Measurements from ENCODE around the gene E2F6. TPM values are rescaled to one million over a fixed set of nuclear protein-coding genes. Genes with fewer than 3 reads are reported as not detected.

Gene E2F6
- total and polyA plus RNA-seq, 2 of the 8 experiments (the other 6 are each of a cell fraction or from before 2014, with no cell fraction given) = 8.3 to 14.9 TPM

DNA sequence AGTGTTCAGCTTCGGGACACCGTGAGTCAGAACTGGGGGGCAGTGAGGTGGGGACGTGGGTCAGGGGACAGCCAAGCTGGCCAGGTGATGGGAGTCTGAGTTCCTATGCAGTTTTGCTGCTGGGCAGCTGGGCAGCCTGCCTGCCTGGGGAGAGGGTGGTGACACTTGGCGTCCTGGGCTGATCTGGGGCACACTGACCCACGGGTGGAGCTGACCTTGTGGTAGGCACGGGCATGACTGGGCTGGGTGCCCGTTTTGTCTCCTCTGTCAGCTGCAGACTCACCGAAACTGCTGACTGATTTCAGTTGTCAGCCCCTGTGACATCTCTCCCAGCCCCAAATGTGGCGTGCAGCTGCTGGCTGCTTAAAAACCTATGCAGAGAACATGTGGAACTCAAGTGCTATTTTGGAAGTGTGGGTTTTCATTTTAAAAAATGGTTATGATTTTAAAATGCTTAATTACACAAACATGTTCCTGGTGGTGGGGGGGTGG, 32.6 kb upstream of the E2F6 start:
- Histone ChIP-seq H3K36me3 (ENCODE audit: control insufficient read depth in 2 of 4, insufficient read depth in 4 of 4, low read length in 3 of 4) (no peaks in the 10 kb centered on the region), H2BK15ac (ENCODE audit: low read length) (no peak overlapping the region), H2AFZ (ENCODE audit: low read length) (no peak overlapping the region), H3K4me2 (ENCODE audit: insufficient read depth in 1 of 2, low read depth in 2 of 2, low read length in 2 of 2) (no peak overlapping the region), H3K4me1 (replicated peaks in 1 of 4; ENCODE audit: control insufficient read depth in 3 of 4, insufficient read depth in 4 of 4, low read length in 3 of 4) (peaks cover 5 to 18% (median 10%) of the 10 kb centered on the region in 4 experiments), H3K18ac (ENCODE audit: extremely low read depth, low read length) (no peak overlapping the region), H4K5ac (ENCODE audit: insufficient read length, low read depth, low read length) (no peak overlapping the region), H3K23ac (ENCODE audit: insufficient read length) (no peak overlapping the region), H3K4me3 (ENCODE audit: extremely low read depth in 1 of 4, insufficient read depth in 2 of 4, low read depth in 3 of 4, low read length in 4 of 4) (no peak overlapping the region), H3K14ac (ENCODE audit: insufficient read length) (no peak overlapping the region), H3K27ac (ENCODE audit: low read depth, low read length) (no peak overlapping the region), H2BK20ac (ENCODE audit: low read length) (no peak overlapping the region; the same call in 1 of the 2 replicates), H3K9me3 (ENCODE audit: insufficient read depth in 2 of 2, low read depth in 1 of 2, low read length in 1 of 2) (0 out of 4 replicates have a peak, but pooled peaks cover 0 to 7% of the 10 kb centered on the region in 2 experiments), H2BK12ac (ENCODE audit: low read depth, low read length) (peak overlapping the region; percentile 86; the same call in 1 of the 2 replicates), H3K27me3 (replicated peaks in 1 of 4; ENCODE audit: control insufficient read depth in 3 of 4, extremely low read depth in 1 of 4, insufficient read depth in 3 of 4, low read length in 3 of 4) (no peaks in the 10 kb centered on the region), H2BK5ac (ENCODE audit: low read depth, low read length) (no peak overlapping the region), H3K9ac (replicated peaks in 1 of 4; ENCODE audit: extremely low read depth in 1 of 4, low read depth in 3 of 4, low read length in 3 of 4) (no peak overlapping the region; a peak in 1 of 7 replicates), H4K91ac (replicated peaks; ENCODE audit: insufficient read length, low read length) (peak overlapping the region; percentile 35), H3K4ac (replicated peaks; ENCODE audit: insufficient read length, low read depth, low read length) (no peak overlapping the region), H4K20me1 (replicated peaks in 1 of 2; ENCODE audit: control insufficient read depth in 1 of 2, insufficient read depth in 2 of 2, low read length in 2 of 2) (peaks cover 0 to 11% of the 10 kb centered on the region in 2 experiments), H4K8ac (ENCODE audit: extremely low read depth, insufficient read depth, low read length) (no peak overlapping the region), H3K79me2 (ENCODE audit: control insufficient read depth in 1 of 2, insufficient read depth in 2 of 2, low read length in 2 of 2) (peaks cover 3 to 58% of the 10 kb centered on the region in 2 experiments; a peak in 3 of 4 replicates), H3K23me2 (ENCODE audit: low read depth, low read length) (no peaks in the 10 kb centered on the region), H2BK120ac (replicated peaks; ENCODE audit: low read depth, low read length) (no peak overlapping the region), H3K56ac (replicated peaks; ENCODE audit: insufficient read length, low read depth, low read length) (no peak overlapping the region), H2AK5ac (ENCODE audit: low read depth, low read length) (no peak overlapping the region), H3K79me1 (ENCODE audit: low read depth, low read length) (peaks cover 8% of the 10 kb centered on the region)
- ChIA-PET CTCF (ENCODE audit: partially characterized antibody) (interaction anchor here (0.6 to 6.4 kb wide), 6 partner anchors 12 to 89 kb away, joined by 3 to 31 read pairs (median 5); partner anchors contain the start of gene GREB1), POLR2A (ENCODE audit: partially characterized antibody) (no interaction called here)
- no peak for FAIRE-seq
- DNase-seq (ENCODE audit: low read depth in 1 of 2, low spot score in 2 of 2) = no peak
- whole genome bisulfite sequencing, 2 experiments (ENCODE audit: extremely low coverage in 1 of 2, insufficient coverage in 1 of 2, insufficient read length in 1 of 2, insufficient replicate concordance in 2 of 2, low coverage in 1 of 2, low lambda C conversion rate in 2 of 2, missing lambda C conversion rate in 1 of 2) = 83% methylated on average over 9 of the region's 9 CpGs; no CpG with 5 or more reads in 1 of the 2 experiments
- TF ChIP-seq ASH2L (IDR thresholded peaks at IDR 0.05; ENCODE audit: low read length) = no peak
- TF ChIP-seq MAFK (IDR thresholded peaks at IDR 0.05; ENCODE audit: low read depth, low read length) = no peak
- TF ChIP-seq SAP30 (IDR thresholded peaks at IDR 0.05; ENCODE audit: insufficient read depth, insufficient replicate concordance, low read length) = no peak
- TF ChIP-seq POLR2AphosphoS5 (IDR thresholded peaks at IDR 0.05; ENCODE audit: low read depth, low read length) = no peak
- TF ChIP-seq GABPA (IDR thresholded peaks at IDR 0.05; ENCODE audit: borderline replicate concordance, insufficient read depth, low read length) = no peak
- no peak for TF ChIP-seq KDM1A (IDR thresholded peaks at IDR 0.05; ENCODE audit: borderline replicate concordance, low read length)
- no peak for TF ChIP-seq FOSL1 (IDR thresholded peaks at IDR 0.05; ENCODE audit: insufficient read depth, low read depth, low read length)
- no peak for TF ChIP-seq RBBP5 (IDR thresholded peaks at IDR 0.05; ENCODE audit: borderline replicate concordance, low read depth, low read length)
- TF ChIP-seq CBX5 (IDR thresholded peaks at IDR 0.05; ENCODE audit: low read depth, low read length) = no peak
- no peak for TF ChIP-seq NRF1 (IDR thresholded peaks at IDR 0.05; ENCODE audit: low read depth, low read length)
- no peak for TF ChIP-seq JUND (IDR thresholded peaks at IDR 0.05; ENCODE audit: low read length)
- TF ChIP-seq CREB1 (IDR thresholded peaks at IDR 0.05) = no peak
- no peak for TF ChIP-seq RFX5 (IDR thresholded peaks at IDR 0.05; ENCODE audit: borderline replicate concordance, low read depth, low read length)
- TF ChIP-seq KDM5A (IDR thresholded peaks at IDR 0.05; ENCODE audit: low read length) = no peak
- TF ChIP-seq RXRA (IDR thresholded peaks at IDR 0.05; ENCODE audit: insufficient read depth, low read depth, low read length) = no peak

All from H1 (cell line).